OCI-LY3 (cell line): Measurements from ENCODE around the gene SORCS3.

ENCODE experiments used
- EZH2phosphoT487 ChIP-seq: fragments of 200-600 bp; shearing (Covaris generic); IDR thresholded peaks from 2 replicates; pipeline ENCODE4 v1.6.1; 2018; ENCODE audit warnings: antibody characterized with exemption, mixed run types, low read depth
- TF ChIP-seq, protein P1 (sequence below): fragments of 200-600, 300-600 bp; sonication (generic); IDR thresholded peaks from 2 replicates; pipeline ENCODE4 v1.5.1; 2014; ENCODE audit warnings: antibody characterized with exemption, low read length, low read depth

DNA sequence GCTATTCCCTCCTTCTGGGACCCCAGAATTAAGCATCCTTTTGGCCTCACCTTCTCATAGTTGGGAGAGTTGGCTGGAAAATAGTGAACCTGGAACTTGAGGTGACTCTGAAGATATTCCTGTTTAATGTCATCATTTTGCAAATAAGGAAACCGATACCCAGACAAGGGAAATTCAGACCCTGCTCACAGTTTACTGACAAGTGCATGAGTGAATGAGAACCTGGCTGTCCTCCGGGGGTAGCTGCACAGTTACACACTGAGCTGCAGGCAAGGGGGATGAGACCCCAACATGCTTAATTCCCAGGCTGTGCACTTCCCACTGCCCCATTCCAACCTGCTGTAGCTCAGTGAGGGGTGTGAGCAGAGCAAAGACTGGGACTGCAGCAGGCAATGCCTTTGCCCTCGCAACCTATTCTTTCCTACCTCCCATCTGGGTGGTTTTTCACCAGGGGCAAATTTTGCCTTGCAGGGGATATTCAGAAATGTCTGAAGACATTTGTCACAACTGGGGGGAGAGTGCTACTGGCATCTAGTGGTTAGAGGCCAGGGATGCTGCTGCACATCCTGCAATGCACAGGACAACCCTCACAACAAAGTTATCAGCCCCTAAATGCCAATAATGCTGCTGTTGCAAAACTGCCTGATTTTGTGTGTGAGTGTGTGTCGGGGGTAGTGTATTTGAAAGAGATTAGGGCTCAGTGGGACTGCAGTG, 136.2 kb downstream of the SORCS3 start:
- TF ChIP-seq, protein P1, sequence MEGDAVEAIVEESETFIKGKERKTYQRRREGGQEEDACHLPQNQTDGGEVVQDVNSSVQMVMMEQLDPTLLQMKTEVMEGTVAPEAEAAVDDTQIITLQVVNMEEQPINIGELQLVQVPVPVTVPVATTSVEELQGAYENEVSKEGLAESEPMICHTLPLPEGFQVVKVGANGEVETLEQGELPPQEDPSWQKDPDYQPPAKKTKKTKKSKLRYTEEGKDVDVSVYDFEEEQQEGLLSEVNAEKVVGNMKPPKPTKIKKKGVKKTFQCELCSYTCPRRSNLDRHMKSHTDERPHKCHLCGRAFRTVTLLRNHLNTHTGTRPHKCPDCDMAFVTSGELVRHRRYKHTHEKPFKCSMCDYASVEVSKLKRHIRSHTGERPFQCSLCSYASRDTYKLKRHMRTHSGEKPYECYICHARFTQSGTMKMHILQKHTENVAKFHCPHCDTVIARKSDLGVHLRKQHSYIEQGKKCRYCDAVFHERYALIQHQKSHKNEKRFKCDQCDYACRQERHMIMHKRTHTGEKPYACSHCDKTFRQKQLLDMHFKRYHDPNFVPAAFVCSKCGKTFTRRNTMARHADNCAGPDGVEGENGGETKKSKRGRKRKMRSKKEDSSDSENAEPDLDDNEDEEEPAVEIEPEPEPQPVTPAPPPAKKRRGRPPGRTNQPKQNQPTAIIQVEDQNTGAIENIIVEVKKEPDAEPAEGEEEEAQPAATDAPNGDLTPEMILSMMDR = no peak
- no peak for TF ChIP-seq EZH2phosphoT487
